HPDE6-E6E7 (cell line): Measurements from ENCODE around the gene HIF3A.
"Not testable (repeated sequence)": the region's sequence is repeated elsewhere in the genome, so short reads cannot be mapped to it uniquely, and the experiment has no call there.

Experiments
- DNase-seq: peaks from one replicate; pipeline ENCODE4 v3.0.0; 2011; ENCODE audit warnings: missing footprints; ENCODE audit errors: extremely low spot score

HIF3A gene

DNA sequence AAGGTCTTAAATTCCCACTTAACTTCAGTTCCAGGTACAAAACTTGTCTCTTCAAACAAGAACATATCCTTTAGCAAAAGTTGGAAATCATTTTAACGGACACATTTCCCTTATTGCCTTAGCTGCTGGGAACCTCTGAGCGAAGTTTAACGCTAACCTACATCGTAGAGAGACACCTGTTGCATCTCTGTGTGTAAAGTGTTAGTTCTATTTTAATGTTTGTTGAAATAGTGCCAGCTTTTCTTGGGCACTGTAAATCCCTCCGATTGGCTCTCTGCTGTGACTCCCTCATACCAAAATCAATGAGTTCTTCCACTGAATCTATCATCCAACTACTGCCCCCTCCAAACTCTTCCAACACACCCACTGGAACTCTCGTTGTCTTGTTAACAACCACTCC lies 2.3 kb upstream of the HIF3A start:
- DNase-seq: no peak

DNA sequence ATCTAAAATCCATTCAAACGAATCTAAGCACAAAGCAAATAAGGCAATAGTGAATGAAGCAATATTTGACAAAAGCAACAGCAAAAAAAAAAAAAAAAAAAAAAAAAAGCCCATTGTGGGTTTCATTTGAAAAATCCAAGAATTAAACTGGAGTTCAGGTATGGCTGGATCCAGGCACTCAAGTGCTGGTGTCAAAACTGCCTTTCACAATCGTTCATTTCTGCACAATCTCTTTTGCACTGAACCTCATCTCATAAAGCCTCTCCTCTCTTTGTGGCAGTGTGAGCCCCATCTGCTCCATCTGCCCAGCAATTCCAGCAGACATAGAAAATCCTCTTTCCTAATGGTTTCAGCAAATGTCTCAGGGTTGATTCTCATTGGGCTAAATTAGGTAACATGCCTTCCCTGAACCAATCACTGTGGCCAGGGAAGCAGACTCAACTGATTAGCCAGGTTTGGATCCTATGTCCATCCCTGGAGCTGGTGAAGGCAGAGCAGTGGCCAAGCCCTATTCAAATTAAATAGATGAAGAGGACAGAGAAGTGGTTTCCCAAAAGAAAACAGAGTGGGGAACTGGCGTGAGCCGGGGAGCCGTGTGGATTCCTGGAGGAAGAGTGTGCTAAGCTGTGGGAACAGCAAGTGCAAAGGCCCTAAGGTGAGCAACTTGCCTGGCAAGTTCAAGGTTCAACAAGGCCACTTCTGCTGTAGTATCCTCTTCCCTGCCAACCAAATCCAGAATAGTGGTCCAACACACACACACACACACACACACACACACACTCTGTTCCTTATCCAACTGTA lies 1.2 kb upstream of the HIF3A start:
- no peak for DNase-seq

DNA sequence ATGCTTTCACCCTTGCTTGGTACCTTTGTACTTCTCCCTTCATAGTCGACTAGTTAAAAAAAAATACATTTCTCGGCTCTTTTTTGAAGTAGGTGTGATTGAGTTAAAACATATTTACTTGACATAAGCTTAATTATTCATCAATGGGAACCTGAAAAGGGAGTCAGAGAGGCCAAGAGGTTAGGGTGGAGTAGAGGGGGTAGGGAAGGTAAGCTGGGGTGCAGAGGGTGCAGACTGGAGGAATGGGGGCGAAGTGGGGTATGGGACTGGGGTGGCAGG lies 701 bp upstream of the HIF3A start:
- DNase-seq: no peak

DNA sequence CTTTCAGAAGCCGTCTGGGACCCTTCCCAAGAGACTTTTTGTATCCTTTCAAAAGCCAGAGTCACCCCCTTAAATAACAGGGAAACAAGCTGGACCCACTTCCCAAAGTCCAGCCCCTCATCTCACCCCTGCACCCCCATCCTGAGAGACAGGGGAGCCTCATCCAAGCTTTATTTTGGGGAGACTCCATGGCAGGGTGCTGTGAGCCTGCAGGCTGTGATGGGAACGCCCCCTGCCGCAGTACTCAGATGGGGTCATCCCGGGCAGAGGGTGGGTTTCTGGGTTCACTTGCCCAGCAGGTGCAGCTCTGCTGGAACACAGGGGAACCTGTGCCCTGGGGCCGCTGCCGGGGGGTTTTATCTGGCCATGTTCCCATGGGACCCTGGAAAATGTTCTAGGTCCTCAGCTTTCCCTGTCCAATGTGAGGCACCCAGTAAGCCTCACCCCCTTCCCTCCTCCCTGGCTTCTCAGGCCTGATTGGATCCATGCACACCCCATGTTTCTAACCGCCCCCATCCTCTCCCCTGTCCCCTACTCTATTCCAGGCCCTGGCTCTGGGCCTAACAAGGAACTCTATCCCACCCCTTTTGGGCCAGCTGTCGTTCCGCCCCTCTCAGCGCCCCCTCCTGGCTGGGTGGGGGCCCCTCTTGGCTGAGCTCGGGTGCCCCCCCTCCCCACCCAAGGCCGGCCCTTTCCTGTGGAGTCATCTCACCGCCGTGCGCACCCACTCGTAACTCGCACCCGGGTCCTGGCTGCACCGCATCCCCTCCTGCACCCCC lies 1.0 kb downstream of the HIF3A start:
- no peak for DNase-seq

DNA sequence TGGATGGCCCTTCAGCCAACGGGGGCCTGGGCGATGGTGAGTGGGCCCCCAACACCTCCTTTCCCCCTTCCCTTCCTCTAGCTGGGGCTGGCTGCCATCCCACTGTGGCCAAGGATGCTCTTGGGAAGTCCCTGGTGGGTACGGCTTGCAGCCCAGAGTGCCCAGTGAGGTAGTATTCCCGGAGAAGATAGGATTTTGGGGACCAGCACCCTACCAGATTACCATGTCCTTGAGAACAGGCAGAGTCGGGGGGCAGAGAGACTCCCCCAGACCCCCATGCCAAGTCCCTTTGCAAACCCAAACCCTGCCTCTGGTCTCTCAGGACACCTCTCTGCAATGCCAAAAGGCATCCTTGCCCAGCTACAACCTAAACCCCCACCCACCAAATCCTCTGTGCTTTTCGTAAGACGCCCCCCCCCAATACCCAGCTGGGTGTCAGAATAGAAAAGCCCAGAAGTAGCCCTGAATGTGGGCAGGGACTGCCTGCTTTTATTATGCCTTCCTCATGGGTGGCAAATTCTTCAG lies 1.7 kb downstream of the HIF3A start:
- no peak for DNase-seq

DNA sequence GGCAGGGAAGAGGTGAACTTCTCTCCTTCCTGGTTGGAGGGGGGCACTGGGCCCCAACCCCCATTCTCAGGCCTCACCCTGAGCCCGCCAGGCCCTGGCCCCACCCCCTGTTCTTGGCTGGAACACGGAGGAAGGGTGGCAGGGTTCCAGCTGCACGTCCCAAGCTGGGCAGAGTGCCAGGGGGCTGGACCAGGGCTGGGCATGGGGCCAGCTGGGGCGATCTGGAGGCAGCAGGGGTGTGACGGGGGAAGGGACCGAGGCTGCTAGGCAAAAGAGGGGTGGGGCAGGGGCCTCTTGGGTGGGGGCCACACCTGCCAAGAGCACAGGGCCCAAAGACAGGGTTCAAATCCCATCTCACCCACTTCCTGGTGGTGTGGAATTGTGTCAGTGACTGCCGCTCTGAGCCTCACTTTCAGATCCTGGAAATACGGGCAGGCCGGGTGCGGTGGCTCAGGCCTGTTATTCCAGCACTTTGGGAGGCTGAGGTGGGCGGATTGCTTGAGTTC lies 2.2 kb downstream of the HIF3A start:
- DNase-seq: peak; percentile 77

DNA sequence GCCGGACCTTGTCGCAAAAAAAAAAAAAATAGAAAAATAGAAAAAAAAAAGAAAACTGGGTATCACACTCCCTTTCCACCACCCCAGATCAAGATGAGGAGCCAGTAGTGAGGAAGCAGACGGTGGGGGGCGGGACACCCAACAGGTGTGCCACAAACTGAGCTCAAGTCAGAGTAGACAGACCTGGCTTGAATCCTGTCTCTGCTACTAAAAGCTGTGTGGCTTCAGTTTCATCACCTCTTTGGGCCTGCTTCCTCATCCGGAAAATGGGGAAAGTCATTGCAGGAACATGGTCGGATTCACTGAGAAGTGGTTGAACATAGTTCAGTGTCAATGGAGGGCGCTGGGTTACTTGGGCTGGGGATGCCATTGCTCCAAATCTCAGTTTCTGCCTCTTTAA lies 2.9 kb downstream of the HIF3A start:
- no peak for DNase-seq

DNA sequence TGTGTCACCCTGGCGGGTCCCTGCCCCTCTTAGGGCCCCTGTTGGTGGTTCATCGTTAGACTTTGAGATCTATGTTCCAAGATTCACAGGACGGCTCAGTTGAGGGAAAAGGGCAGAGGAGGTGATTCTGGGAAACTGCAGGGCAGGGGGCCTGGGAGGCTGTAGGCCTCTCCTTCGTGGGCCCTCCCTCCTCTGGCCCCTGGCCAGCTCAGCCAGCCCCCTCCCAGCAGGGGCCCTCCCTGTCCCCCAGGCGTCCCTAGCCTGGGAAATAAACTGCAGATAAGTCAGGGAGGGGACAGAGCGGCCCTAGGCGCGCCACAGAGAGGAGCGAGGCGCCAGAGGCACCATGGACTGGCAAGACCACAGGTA lies 6.5 kb downstream of the HIF3A start:
- no peak for DNase-seq

DNA sequence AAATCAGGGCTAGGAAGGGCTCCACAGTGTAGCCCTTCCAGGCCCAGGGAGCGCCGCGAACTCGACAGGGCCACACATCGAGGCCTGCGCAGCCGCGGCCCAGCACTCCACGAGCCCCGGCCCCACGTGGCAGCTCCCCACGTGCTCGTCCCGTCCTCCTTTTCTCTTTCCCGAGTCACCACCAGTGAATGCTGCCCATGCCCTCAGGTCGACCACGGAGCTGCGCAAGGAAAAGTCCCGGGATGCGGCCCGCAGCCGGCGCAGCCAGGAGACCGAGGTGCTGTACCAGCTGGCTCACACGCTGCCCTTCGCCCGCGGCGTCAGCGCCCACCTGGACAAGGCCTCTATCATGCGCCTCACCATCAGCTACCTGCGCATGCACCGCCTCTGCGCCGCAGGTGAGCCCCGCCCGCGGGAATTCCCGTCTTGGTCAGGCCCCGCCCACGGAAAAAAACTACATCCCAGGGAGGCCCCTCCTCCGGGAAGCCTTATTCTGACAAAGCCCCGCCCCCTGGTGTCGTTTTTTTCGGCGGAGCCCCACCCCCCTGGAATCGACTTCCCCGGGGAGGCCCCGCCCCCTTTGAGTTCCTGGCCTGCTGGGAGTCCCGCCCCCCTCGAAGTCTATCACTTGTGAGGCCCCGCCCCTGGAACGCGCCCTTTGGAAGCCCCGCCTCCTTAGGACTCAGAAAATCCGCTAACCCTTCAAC lies 7.0 kb downstream of the HIF3A start:
- no peak for DNase-seq

DNA sequence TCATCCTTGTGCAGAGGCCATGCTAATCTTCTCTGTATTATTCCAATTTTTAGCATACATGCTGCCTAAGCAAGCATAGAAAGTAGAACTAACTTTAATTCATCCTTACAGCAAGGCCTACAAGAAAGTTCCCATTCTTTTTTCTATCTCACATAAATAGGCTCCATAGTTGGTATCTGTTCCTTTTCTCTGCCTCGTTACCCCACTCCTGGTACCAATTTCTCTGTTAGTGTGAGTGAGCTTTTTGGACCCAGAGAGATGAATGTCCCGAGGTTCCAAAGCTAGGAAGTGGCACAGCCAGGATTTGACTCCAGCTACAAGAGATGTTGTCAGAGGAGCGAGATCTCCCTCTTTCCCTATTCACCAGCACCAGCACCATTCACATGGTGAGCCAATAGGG lies 9.7 kb downstream of the HIF3A start:
- DNase-seq: no peak

DNA sequence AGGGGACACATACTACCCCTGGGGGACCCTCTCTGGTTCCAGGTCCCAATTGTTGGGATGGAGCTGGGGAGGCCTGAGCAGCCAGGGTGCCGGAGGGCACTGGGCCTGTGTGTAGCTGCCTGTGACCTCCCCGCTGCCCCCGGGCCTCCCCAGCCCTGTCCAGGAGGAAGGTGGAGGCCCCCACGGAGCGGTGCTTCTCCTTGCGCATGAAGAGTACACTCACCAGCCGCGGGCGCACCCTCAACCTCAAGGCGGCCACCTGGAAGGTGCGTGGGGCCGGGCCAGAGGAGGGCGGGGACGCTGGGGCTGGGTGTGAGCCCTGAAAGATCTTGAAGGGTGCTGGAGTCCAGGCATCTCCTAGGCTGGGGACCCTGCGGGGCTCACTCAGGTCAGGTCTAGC lies 11.7 kb downstream of the HIF3A start:
- no peak for DNase-seq

DNA sequence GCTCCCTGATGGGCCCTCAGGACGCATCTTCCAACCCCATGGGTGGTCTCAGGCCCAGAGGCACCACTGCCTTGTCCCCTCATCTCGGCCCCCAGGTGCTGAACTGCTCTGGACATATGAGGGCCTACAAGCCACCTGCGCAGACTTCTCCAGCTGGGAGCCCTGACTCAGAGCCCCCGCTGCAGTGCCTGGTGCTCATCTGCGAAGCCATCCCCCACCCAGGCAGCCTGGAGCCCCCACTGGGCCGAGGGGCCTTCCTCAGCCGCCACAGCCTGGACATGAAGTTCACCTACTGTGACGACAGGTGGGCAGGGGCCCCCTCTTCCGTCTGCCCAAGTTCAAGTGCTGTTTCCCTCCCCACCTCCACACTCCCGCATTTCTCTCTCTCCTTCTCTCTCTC lies 12.2 kb downstream of the HIF3A start:
- no peak for DNase-seq

DNA sequence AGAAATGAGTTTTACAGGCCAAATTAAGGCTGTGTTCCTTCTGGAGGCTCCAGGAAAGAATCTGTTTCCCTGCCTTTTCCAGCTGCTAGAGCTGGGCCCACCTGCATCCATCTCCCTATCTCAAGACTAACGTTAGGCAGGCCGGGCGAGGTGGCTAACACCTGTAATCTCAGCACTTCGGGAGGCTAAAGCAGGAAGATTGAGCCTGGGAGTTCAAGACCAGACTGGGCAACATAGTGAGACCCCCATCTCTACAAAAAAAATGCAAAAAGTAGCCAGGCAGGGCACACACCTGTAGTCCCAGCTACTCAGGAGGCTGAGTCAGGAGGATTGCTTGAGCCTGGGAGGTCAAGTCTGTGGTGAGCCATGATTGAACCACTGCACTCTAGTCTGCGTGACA lies 14.6 kb downstream of the HIF3A start:
- DNase-seq: no peak

DNA sequence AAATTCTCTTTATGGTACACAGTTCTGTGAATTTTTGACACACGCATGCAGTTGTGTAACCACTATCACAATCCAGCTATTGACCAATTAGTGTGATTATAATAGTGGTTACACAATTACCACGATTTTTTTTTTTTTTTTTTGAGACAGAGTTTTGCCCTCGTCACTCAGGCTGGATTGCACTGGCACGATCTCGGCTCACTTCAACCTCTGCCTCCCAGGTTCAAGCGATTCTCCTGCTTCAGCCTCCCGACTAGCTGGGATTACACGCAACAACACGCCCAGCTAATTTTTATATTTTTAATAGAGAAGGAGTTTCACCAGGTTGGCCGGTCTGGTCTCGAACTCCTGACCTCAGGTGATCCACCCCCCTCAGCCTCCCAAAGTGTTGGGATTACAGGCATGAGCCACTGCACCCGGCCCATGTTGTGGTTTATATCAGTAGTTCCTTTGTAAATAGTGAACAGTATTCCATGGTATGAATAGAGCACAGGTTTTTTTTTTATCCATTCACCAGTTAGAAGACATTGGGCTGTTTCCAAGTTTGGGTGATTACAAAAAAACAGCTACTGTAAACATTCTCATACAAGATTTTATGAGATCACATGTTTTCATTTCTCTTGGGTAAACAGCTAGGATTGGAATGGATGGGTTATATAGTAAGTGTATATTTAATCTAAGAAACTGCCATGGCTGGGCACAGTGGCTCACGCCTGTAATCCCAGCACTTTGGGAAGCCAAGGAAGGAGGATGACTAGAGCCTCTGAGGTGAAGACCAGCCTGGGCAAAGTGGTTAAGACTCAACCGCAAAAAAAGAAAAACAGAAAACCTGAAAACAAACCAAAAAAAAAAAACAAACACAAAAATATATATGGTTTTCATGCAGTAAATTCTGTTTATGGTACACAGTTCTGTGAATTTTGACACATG lies 17.0 kb downstream of the HIF3A start:
- not testable (repeated sequence) for DNase-seq

DNA sequence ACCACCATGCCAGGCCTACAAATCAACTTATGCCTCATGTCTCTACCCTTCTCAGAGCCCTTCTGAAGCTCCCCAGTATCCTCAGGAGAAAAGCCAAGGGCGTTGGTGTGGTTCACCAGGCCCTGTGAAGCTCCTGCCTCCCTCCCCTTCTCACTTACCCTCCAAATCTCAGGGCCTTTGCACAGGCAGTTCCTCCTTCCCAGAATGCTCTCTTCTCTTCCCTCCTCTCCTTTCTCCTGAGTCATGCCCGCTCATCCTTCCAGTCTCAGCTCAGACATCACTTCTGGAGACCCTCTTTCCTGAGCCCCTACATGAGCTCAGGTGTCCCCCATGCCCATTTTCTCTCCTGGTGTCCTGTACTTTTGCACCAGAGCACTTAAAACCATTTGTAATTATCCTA lies 20.5 kb downstream of the HIF3A start:
- DNase-seq: no peak

DNA sequence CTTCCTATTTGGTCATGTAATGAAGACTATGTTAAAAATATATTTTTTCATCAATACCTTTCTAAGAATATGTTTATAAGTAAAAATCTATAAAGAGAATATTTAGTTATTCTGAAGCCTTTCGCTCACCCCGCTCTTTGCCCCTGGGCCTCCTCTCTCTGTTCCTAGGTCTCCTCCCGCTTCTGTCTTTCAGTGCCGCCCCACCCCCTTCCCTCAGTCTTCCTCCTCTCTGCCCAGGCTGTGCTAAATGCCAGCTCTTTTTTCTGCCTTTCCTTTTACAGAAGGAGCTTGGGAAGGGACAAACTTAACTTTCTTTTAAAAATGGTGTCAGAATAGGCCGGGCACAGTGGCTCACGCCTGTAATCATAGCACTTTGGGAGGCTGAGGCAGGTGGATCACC lies 22.8 kb downstream of the HIF3A start:
- no peak for DNase-seq

DNA sequence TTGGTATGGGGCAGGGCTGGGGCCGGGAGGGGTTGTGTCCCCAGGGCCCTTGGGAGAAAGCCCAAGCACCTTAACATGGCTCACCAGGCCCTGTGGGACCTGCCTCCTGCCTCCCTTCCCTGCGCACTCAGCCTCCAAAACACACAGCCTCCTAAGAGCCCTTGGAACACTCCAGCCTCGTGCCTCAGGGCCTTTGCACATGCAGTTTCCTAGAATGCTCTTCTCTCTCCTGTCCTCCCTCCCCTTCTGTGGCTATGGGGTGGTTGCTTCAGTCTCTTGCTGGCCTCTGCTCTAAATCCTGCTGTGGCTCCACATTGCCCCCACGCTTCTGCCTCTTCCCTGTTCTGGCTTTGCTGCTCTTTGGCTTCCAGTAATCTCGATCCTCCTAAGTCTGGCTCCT lies 23.7 kb downstream of the HIF3A start:
- DNase-seq: no peak

DNA sequence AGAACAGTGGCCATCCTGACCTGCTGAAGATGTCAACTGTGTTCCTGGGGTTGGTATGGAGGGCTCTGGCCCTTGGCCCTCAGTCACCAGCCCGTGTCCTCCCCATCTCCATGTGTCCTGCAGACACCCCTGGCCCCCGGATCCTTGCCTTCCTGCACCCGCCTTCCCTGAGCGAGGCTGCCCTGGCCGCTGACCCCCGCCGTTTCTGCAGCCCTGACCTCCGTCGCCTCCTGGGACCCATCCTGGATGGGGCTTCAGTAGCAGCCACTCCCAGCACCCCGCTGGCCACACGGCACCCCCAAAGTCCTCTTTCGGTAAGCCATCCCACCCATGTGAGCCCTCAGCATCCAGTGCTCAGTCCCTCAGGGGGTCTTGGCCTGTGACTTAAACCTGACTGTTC lies 24.8 kb downstream of the HIF3A start:
- no peak for DNase-seq

DNA sequence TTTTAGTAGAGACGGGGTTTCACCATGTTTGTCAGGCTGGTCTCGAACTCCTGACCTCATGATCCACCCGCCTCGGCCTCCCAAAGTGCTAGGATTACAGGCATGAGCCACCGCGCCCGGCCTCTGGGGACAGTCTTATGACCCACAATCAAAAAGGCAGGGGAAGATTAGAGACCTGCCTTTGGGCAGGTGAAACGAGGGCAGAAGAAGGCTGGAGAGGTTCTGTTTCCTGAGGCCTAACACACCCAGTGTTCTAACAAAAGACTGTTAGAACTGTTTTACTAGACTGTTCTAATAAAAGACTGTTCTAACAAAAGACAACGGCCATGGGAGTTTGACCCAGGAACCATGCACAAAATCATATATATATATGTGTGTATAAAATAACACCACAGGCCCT lies 26.4 kb downstream of the HIF3A start:
- not testable (repeated sequence) for DNase-seq

DNA sequence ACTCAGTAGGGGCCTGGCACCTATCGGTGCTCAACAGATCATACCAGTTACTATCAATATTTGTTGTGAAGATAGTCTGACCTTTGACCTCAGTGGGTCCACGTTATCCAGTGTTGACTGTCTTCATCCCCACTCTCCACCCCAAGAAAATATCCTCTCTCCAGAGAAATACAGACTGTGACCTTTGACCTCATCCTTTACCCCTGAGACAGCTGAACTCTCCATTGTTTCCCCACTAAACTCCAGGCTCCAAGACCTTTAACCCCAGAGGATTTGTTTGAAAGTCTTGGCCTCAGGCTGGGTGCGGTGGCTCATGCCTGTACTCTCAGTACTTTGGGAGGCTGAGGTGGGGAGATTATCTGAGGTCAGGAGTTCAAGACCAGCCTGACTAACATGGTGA lies 27.4 kb downstream of the HIF3A start:
- DNase-seq: no peak

DNA sequence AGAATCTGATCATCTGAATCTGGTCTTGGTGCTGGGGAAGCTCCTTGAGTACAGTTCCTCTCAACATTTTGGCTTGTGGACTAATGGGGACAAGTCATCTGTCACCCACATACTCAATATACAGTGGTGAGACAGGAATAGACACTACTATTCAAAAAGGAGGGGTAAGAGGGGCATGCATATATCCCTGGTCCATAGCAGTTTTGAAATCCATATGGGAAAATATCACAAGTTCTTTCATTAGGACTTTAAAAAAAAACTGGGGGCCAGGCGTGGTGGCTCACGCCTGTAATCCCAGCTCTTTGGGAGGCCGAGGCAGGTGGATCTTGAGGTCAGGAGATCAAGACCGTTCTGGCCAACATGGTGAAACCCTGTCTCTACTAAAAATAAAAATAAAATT lies 29.8 kb downstream of the HIF3A start:
- DNase-seq: no peak

DNA sequence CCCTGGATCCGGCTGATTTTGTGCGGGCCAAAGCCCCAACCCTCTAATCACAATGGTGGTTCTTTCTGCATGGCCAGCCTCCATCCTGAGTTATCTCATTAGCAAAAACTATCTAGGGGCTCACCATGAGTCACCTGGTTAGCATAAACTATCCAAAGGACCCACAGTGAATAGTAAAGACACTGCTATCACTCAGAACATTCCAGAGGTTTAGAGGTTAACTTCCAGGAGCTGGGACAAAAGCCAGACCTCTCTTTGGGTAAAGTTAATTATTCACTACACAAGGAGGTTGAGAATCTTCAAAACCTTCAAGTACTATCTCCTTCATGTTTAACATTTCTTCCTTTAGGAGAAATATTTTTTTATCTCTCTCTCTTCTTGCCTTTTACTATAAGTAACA lies 31.2 kb downstream of the HIF3A start:
- no peak for DNase-seq
